H1 (cell line): Measurements from ENCODE around the gene CEL. TPM values are rescaled to one million over a fixed set of nuclear protein-coding genes. Genes with fewer than 3 reads are reported as not detected.

Experiments
- BRCA1 ChIP-seq: IDR thresholded peaks from 2 replicates; pipeline ENCODE4 v1.6.1; 2012; ENCODE audit warnings: low read depth, low read length, improper control_type of control experiment
- GTF2F1 ChIP-seq: IDR thresholded peaks from 2 replicates; pipeline ENCODE4 v1.6.1; 2012; ENCODE audit warnings: low read depth, low read length, improper control_type of control experiment, borderline replicate concordance
- HDAC2 ChIP-seq, 2 experiments: fragments of 300-600 bp in 1 of 2; sonication (generic) in 1 of 2; IDR thresholded peaks; 2 replicates each; pipeline ENCODE4 v1.6.1; 2011 to 2012; ENCODE audit warnings: low read depth in 2 of 2, low read length in 2 of 2, mild to moderate bottlenecking in 2 of 2, moderate library complexity in 2 of 2, borderline replicate concordance in 1 of 2, inconsistent platforms in 1 of 2
- JUND ChIP-seq: IDR thresholded peaks from 2 replicates; pipeline ENCODE4 v1.6.1; 2011; ENCODE audit warnings: mild to moderate bottlenecking, improper control_type of control experiment, low read length
- SP2 ChIP-seq: IDR thresholded peaks from 2 replicates; pipeline ENCODE4 v1.6.1; 2012; ENCODE audit warnings: mild to moderate bottlenecking, low read length, inconsistent platforms
- TEAD4 ChIP-seq: IDR thresholded peaks from 2 replicates; pipeline ENCODE4 v1.6.1; 2012; ENCODE audit warnings: low read depth, low read length, inconsistent platforms, mixed read lengths
- polyA plus RNA-seq, 7 experiments: library from polyadenylated mRNA; depleted of rRNA in 3 of 7; stranded (reverse) in 5 of 7; unstranded in 2 of 7; fragments of >200 nt in 5 of 7; fragments of 200-250 nt in 2 of 7; gene quantifications; 1 replicate in 5 of 7; 2 replicates in 1 of 7; 4 replicates in 1 of 7; pipeline versions ENCODE4 v1.2.1 to v1.2.3, GENCODE V29; 2011 to 2013; ENCODE audit warnings: missing spikeins in 2 of 7, mixed read lengths in 2 of 7
- total RNA-seq: library from RNA; stranded (reverse); fragmentation: NEBNext Ultra II Directional; extraction: Animal tissue kit (Norgen Biotek cat#: 25700); gene quantifications from 2 replicates; pipeline ENCODE4 v1.2.1, GENCODE V29; 2021

CEL gene
- total and polyA plus RNA-seq, 2 of the 8 experiments (the other 6 are each of a cell fraction or from before 2014, with no cell fraction given), result 1.8 to 3.4 TPM

GRCh38 chr9:133044661-133045060 is 17.1 kb upstream of the CEL start (continued):
- TF ChIP-seq HDAC2 (IDR thresholded peaks at IDR 0.05; ENCODE audit: borderline replicate concordance in 1 of 2, low read depth in 2 of 2, low read length in 2 of 2) (no peak), JUND (no peak), BRCA1 (no peak), TEAD4 (no peak), SP2 (no peak), GTF2F1 (no peak)
